Choroid plexus epithelial cell (primary cell): ENCODE results near the gene KIF7.

Experiments used
- DNase-seq: peaks from one replicate; pipeline ENCODE4 v3.0.0-alpha.2; 2010; ENCODE audit warnings: low read depth
- H3K4me3 ChIP-seq: 2 replicates; pipeline ENCODE4 v1.5.1; 2011; ENCODE audit warnings: low read depth, mild to moderate bottlenecking, control low read depth, low read length, moderate library complexity
- TF ChIP-seq, protein P1 (sequence below): conservative IDR thresholded peaks from 2 replicates; pipeline ENCODE4 v1.5.1; 2011; ENCODE audit warnings: low read depth, mild to moderate bottlenecking, control low read depth, inconsistent platforms, low read length, moderate library complexity

Gene KIF7

DNA sequence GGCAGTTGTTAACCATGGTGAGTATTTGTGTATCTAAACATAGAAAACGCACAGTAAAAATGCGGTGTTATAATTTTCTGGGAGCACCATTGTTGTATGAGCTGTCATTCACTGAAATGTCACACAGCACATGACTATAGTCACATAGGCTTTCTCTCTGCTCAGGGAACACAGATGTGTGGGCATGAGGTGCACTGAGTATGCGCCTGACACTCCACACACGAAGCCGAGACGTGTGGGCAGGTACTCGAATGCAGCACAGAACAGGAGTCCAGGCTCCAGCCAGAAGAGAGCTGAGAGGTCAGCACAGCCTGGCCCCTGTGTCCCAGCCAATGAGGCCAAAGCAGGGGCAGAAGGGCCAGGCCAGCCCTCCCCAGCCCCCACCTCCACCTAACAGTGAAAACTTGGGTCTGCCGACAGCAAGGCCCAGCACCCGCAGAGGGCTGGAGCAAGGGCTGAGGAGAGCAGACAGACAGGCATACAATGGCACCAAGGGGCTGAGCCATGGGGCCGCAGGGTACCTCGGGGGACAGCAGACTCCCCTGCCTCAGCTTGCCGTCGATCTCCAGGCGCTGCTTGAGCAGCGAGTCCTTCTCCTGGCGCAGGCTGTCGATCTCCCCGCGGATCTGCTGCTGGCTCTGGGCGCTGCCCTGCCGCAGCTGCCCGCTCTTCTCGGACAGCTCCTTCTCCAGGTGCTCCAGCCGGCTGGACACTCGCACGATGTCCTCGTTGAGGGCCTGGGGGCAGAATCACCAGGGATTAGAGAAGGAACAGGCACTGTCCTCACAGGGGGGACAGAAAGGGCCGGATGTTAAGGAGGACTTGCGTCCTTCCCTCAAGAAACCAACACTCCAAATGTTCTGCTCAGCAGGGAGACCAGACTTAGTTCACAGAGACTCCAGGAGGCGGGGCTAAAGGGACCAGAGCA lies 24.0 kb downstream of the KIF7 start:
- DNase-seq, result no peak
- TF ChIP-seq, protein P1, sequence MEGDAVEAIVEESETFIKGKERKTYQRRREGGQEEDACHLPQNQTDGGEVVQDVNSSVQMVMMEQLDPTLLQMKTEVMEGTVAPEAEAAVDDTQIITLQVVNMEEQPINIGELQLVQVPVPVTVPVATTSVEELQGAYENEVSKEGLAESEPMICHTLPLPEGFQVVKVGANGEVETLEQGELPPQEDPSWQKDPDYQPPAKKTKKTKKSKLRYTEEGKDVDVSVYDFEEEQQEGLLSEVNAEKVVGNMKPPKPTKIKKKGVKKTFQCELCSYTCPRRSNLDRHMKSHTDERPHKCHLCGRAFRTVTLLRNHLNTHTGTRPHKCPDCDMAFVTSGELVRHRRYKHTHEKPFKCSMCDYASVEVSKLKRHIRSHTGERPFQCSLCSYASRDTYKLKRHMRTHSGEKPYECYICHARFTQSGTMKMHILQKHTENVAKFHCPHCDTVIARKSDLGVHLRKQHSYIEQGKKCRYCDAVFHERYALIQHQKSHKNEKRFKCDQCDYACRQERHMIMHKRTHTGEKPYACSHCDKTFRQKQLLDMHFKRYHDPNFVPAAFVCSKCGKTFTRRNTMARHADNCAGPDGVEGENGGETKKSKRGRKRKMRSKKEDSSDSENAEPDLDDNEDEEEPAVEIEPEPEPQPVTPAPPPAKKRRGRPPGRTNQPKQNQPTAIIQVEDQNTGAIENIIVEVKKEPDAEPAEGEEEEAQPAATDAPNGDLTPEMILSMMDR, result no peak
- H3K4me3 ChIP-seq, result no peak overlapping the region

DNA sequence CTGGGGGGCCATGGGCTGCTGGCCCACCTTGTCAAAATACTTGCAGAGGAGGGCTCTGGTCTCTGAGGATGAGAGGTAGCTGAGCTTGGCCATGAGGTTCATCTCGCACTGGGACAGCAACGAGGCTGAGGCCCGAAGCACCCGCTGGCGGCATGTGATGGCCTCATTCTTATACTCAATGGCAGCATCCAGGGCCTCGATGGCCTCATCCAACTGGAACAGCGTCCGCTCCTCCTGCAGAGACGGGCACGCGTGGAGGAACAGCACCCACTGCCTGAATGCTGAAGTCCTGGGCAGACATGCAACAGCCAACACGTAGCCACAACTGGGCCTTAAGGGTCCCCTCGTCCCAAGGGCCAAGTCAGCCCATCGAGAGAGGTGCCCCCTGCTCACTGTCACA lies 25.0 kb downstream of the KIF7 start:
- TF ChIP-seq, protein P1, result no peak
- DNase-seq, result no peak
- no peak overlapping the region for H3K4me3 ChIP-seq

DNA sequence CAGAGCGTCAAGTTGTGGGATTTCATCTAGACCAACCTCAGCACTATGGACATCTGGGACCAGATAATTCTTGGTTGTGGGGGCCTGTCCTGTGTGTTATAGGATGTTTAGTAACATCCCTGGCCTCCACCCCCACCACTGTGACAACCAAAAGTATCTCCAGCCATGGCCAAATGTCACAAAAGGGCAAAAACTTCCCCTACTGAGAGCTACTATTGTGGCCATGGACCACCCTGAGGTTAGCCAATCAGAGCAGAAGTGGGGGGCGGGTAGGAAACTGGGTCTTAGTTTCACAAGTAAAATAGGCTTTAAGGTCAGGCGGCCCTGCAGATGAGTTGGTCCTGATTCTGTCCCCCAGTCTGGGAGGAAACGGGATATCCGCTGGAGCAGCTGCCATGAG lies 25.4 kb downstream of the KIF7 start:
- no peak overlapping the region for H3K4me3 ChIP-seq
- TF ChIP-seq, protein P1, result no peak
- DNase-seq, result no peak

DNA sequence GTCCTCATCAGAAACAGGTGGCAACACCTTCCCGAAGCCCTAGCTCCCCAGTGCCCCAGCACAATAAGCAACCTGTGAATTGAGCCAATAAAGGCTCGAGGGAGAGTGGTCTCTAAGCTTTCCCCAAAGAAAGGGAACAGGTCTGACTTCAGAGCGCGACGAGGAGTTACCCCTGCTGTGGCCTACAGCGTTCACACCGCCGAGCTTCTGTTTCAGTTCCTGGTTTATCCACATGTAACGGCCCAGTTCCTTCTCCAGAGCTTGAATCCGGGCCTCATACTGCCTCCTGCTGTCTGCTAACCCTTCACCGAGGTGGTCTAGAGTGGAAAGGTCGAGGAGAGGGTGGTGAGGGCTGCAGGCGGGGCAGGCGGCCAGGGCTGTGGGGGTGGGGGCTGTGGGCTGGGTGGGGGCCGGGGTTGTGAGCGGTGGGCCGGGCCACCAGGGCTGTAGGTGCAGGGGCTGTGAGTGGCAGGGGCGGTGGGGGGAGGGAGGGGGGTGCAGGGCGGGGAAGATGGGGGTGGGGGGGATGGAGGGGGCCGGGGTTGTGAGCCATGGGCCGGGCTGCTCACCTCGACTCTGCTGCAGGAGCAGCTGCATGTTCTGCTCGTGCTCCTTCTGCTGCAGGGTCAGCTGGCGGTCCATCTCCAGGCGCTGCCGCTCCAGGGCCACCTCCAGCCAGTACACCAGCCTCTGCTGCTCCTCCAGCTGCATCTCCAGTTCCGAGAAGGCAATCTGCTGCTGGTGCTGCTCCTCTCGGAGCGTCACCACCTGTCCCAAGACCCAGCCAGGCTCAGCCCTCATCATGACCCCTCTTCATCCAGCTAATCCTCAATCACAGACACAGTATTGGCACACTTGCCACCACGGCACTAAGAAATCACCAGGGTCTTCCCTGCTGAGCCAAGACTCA lies 26.2 kb downstream of the KIF7 start:
- no peak for DNase-seq
- TF ChIP-seq, protein P1, result no peak
- H3K4me3 ChIP-seq, result no peak overlapping the region

DNA sequence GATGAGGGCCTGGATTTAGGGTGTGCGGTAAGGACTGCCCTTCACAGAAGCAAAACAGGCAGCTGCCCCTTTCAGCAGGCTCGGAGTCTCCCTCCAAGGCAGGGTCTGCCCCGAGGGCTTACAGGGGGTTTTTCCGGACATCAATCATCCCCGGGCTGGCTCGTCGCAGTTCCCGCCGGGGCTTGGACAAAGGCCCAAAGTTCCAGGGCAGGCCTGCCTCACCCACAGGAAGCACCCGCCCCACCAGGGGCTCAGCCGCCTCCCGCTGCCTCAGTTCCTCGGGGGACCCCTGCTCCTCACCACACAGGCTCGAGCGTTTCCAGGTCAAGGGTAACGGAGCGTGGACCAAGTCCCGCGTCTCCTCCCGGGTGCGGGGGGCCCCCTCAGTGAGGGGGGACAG lies 27.0 kb downstream of the KIF7 start:
- H3K4me3 ChIP-seq, result no peak overlapping the region
- TF ChIP-seq, protein P1, result no peak
- DNase-seq, result no peak

DNA sequence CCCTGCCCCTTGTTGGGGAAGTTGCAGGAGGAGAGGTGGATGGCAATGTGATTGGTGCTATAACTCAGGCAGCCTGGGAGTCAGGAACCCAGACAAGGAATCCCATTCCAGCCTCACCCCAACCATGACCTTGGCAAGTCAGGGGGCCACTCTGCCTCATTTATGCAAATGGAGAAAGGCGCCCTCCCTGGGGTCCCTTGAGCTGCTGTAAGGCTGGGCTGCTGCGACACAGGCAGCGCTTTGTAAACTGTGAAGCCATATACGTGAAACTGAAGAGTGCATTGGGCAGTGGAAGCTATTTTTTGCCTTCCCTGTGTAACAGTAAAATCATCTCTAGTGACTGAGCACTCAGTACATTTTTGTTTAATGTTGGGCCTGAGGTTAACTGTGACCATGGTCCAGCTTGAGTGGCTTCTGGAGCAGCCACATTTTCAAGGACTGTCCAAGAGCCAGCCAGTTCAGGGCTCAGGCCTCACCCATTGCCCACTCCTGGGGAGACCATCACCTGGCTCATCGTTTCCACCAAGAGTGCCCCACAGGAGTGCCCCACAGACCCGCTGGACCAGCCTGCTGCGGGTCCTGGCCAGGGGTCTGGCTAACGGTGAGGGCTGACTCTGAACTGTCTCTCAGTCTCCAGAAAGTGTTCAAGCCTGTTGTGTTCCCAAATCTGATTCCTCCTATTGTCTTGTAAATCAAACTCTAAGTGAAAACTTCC lies 27.9 kb downstream of the KIF7 start:
- no peak overlapping the region for H3K4me3 ChIP-seq
- DNase-seq, result no peak
- TF ChIP-seq, protein P1, result no peak
